Spinal cord (tissue), 10 donors: ENCODE data around the gene ZBTB33. TPM values are rescaled to one million over a fixed set of nuclear protein-coding genes. Genes with fewer than 3 reads are reported as not detected.

Experiments used
- DNase-seq, 6 donors: peaks; one replicate each; pipeline versions ENCODE4 v3.0.0 to v3.0.0-alpha.2; 2013 to 2015; ENCODE audit warnings: low spot score in 6 of 6, low read depth in 4 of 6
- H3K27ac ChIP-seq: one replicate; pipeline ENCODE4 v1.5.1; 2013; ENCODE audit warnings: low read depth, low read length, control low read depth
- H3K27me3 ChIP-seq: one replicate; pipeline ENCODE4 v1.6.1; 2013; ENCODE audit warnings: low read length; ENCODE audit not compliant: control insufficient read depth, insufficient read depth
- H3K36me3 ChIP-seq: one replicate; pipeline ENCODE4 v1.6.1; 2013; ENCODE audit warnings: low read length; ENCODE audit not compliant: control insufficient read depth, insufficient read depth
- H3K4me1 ChIP-seq: one replicate; pipeline ENCODE4 v1.6.1; 2013; ENCODE audit warnings: low read length; ENCODE audit not compliant: control insufficient read depth, insufficient read depth
- H3K4me3 ChIP-seq: one replicate; pipeline ENCODE4 v1.5.1; 2013; ENCODE audit warnings: low read depth, low read length, control low read depth
- H3K9me3 ChIP-seq: one replicate; pipeline ENCODE4 v1.6.1; 2013; ENCODE audit warnings: low read length; ENCODE audit not compliant: control insufficient read depth, insufficient read depth
- WGBS: methylation state at CpG from one replicate; pipeline ENCODE4 v1.1.5; 2013; ENCODE audit warnings: missing lambda C conversion rate; ENCODE audit not compliant: insufficient coverage; 5-methylcytosine and 5-hydroxymethylcytosine counted together
- polyA plus RNA-seq, 2 donors: library from polyadenylated mRNA; unstranded; fragments of 120-200 nt; gene quantifications; one replicate each; pipeline ENCODE4 v1.2.1, GENCODE V29; 2013; ENCODE audit not compliant: insufficient read length in 2 of 2
- total RNA-seq, 2 donors: library from RNA; depleted of rRNA in 1 of 2; stranded (reverse); fragments of 120-200 nt in 1 of 2; fragments of >200 nt in 1 of 2; gene quantifications; one replicate each; pipeline versions ENCODE4 v1.2.3 to v1.2.4, GENCODE V29; 2013 to 2014
- donor health status: healthy.

ZBTB33 gene
- total and polyA plus RNA-seq, 4 donors, result 19.6 to 38.7 (median 28.7) TPM

DNA sequence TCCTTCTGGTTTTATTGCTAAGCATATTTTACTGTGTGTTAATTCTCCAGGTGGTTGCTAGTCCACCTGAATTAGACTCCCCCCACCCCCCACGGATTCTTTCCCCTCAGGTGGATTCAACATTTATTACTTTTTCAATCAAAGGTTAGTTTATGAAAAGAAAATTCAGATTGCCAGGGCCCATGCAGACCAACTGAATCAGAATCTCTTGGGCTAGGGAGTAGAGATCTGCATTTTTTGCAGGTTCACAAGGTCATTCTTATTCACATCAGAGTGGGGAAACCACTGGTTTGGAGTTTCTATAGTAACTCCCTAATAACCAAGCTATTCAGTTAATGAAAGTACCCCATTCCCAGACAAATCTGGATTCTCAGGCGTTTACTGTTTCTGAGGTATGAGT, 50.9 kb downstream of the ZBTB33 start:
- DNase-seq, result no peak
- H3K27me3 ChIP-seq, result peaks cover 10% of the 10 kb centered on the region

DNA sequence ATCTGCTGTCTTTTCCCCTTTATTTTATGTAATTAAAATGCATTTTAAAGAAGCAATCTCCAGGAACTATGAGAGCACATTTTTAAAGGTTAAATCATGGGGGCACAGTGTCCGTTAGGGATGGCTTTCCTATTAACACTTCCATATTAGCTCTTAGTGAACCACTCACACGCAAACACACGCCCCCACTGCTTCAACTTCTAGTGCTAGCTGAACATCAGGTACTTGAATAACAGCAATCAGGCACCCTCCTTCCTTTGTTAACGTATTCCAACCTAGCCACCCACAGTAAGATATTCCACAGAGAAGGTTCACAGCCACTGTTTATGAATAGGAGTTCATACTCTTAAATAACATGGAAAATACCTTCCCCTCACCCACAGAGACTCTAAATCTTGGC, 51.3 kb downstream of the ZBTB33 start:
- H3K27ac ChIP-seq, result no peak overlapping the region
- H3K4me3 ChIP-seq, result no peak overlapping the region
- H3K36me3 ChIP-seq, result no peaks in the 10 kb centered on the region
- no peaks in the 10 kb centered on the region for H3K9me3 ChIP-seq
- H3K4me1 ChIP-seq, result no peaks in the 10 kb centered on the region
- peaks cover 10% of the 10 kb centered on the region for H3K27me3 ChIP-seq
- no peak for DNase-seq
- 43% methylated on average over 3 of the region's 4 CpGs for WGBS

More for the DNA sequence above, 50.9 kb downstream of the ZBTB33 start:
- no peaks in the 10 kb centered on the region for H3K4me1 ChIP-seq
- no peak overlapping the region for H3K27ac ChIP-seq
- WGBS, result no CpG with 5 or more reads among the region's 2 CpGs
- H3K36me3 ChIP-seq, result no peaks in the 10 kb centered on the region
- H3K9me3 ChIP-seq, result no peaks in the 10 kb centered on the region
- no peak overlapping the region for H3K4me3 ChIP-seq

DNA sequence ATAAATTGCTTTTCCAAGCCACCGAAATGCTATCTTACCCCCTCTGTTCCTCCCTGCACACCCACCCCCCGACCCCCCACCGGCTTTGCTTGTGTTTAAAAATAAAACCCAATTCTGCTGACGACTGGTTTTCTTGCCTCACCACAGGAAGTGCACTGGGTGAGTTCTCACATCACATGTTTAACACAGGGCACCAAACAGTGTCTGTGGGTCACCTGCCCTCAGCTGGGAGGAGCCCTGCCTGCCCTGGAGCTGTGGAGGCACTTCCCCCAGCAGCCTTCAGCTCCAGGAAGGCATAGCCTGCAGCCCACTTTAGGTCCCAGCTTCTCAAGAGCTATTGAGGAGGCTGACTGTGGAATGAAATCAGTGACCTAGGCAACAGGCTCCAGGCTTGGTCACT, 51.8 kb downstream of the ZBTB33 start:
- no peaks in the 10 kb centered on the region for H3K36me3 ChIP-seq
- H3K4me1 ChIP-seq, result no peaks in the 10 kb centered on the region
- no peaks in the 10 kb centered on the region for H3K9me3 ChIP-seq
- no peak for DNase-seq
- peaks cover 11% of the 10 kb centered on the region for H3K27me3 ChIP-seq
- 16% methylated on average over 4 of the region's 4 CpGs for WGBS
- H3K27ac ChIP-seq, result no peak overlapping the region
- H3K4me3 ChIP-seq, result no peak overlapping the region

DNA sequence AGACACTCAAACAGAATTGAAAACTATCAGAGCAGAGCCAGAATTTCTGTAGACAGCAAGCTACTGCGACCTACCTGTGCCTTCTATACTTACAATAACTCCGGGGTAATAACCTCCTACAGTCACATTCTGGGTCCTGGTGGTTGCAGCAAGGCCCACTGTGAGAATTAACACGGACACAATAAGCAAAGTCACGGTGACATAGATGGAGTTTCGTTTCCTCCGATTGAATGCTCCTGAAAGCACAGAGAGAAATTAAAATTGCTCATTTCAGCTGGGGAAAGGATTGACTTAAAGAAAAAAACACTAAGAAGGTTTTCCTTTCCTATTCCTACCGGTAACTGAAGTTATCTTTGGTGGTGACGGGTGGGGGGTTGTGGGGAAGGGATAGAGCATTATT, 53.6 kb downstream of the ZBTB33 start:
- 51% methylated on average over 2 of the region's 8 CpGs for WGBS
- Histone ChIP-seq H3K4me1 (peaks cover 7% of the 10 kb centered on the region), H3K4me3 (no peak overlapping the region), H3K27me3 (peaks cover 25% of the 10 kb centered on the region), H3K36me3 (no peaks in the 10 kb centered on the region), H3K9me3 (no peaks in the 10 kb centered on the region), H3K27ac (no peak overlapping the region)
- no peak for DNase-seq

DNA sequence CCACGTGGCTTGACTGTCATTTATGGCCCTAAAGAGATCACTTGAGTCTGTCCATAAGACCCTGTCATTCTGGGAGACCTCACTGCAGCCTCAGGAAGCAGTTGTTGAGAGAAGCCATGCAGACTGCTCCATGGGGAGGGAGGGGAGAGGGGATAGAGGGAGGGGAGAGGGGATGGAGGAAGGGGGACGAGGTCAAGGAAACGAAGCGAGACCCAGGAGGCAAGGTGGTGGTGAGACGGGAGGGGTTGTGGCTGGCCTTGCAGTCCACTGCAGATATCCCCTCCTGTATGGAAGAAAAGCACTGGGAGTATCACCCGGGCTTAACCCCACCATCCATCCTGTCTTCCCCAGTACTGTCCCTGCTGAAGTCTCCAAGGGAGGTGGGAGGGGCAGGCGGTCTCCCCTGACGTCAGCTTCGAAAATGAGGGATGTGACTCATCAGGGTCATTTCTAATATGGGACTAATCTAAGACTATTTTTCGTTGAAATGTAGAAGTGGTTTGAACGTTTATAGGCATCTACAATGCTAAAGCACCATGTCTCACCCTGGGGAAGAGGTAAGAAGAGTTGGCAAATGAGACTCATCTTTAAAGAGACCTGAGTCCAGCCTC, 55.0 kb downstream of the ZBTB33 start:
- Histone ChIP-seq H3K4me1 (peaks cover 10% of the 10 kb centered on the region), H3K36me3 (no peaks in the 10 kb centered on the region), H3K27me3 (peaks cover 33% of the 10 kb centered on the region), H3K27ac (no peak overlapping the region), H3K4me3 (no peak overlapping the region), H3K9me3 (no peaks in the 10 kb centered on the region)
- 29% methylated on average over 1 of the region's 11 CpGs for WGBS
- DNase-seq, result no peak

DNA sequence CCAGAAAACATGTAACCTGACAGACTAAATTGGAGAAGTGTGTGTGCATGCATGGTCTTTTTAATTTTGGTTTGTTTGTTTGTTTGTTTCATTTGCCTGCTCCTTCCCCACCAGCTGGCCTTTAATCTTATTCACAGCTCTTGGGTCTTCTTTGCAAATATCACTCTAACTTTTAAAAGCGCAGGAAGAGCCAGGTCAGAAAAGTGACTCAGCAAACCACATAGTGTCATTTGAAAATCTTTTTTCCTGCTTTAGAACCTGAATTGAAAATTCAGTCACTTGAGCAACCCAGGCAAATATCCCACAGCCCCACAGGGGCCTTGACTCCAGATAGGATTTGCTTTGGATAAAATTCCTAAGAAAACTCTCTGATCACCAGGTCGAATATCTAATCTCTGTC, 56.0 kb downstream of the ZBTB33 start:
- Histone ChIP-seq H3K27ac (no peak overlapping the region), H3K36me3 (no peaks in the 10 kb centered on the region), H3K4me3 (no peak overlapping the region), H3K4me1 (peaks cover 19% of the 10 kb centered on the region), H3K9me3 (no peaks in the 10 kb centered on the region), H3K27me3 (peaks cover 33% of the 10 kb centered on the region)
- no peak for DNase-seq
- 89% methylated on average over 1 of the region's 2 CpGs for WGBS

Other genes with a start within 250 kb of the ZBTB33 start
- gene RHOXF2B, start 173.1 kb upstream of the ZBTB33 start, total RNA-seq, result not detected
- under 1 TPM; 0.14 to 0.18 TPM for gene RHOXF2B, start 173.1 kb upstream of the ZBTB33 start, polyA plus RNA-seq
- under 1 TPM in 1 of 2 donors, not detected in 1; 0.50 TPM for gene RHOXF1, start 134.9 kb upstream of the ZBTB33 start, total RNA-seq
- 1 to 10 TPM; 3.3 to 5.2 TPM for gene RHOXF1, start 134.9 kb upstream of the ZBTB33 start, polyA plus RNA-seq
- not detected for gene RHOXF2, start 92.2 kb upstream of the ZBTB33 start, total RNA-seq
- gene RHOXF2, start 92.2 kb upstream of the ZBTB33 start, polyA plus RNA-seq, result under 1 TPM in 1 of 2 donors, not detected in 1; 0.09 TPM
- gene TMEM255A, start 60.6 kb downstream of the ZBTB33 start, total RNA-seq, result 10 to 100 TPM in 1 of 2 donors, 1 to 10 TPM in 1; 8.8 to 43.9 TPM
- 10 to 100 TPM; 46.6 to 70.6 TPM for gene TMEM255A, start 60.6 kb downstream of the ZBTB33 start, polyA plus RNA-seq
- gene ATP1B4, start 111.3 kb downstream of the ZBTB33 start, total RNA-seq, result under 1 TPM; 0.11 to 0.20 TPM
- under 1 TPM; 0.11 to 0.48 TPM for gene ATP1B4, start 111.3 kb downstream of the ZBTB33 start, polyA plus RNA-seq
- gene LAMP2, start 218.5 kb downstream of the ZBTB33 start, total RNA-seq, result 100 to 1,000 TPM; 126 to 155 TPM
- gene LAMP2, start 218.5 kb downstream of the ZBTB33 start, polyA plus RNA-seq, result 10 to 100 TPM; 71.6 to 87.8 TPM